ENCODE data around the gene HGF. TPM values are rescaled to one million over a fixed set of nuclear protein-coding genes. Genes with fewer than 3 reads are reported as not detected.

HGF gene
- total RNA-seq, 4 donors from 2014 or later, result 5.0 to 13.4 (median 5.6) TPM

DNA sequence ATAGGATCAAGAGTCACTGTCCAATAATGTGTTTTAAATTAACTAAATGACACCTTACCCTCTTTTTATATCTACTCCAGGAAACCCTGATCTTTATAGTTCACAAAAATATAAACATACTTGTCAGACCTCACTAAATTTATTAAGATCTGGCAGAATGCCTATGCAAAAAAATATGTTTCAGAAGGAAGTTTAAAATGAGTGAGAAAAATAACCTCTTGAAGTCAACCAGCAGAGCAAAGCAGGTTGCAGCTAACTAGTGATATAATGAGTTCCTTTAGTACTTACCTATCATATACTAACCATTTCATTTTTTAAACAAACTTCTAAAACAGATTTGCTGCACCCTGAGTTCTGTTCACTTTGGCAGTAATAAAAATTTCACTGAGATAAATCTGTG, 14.0 kb upstream of the HGF start:
- H3K27ac ChIP-seq (replicated peaks in 1 of 4), result no peak overlapping the region
- H3K4me1 ChIP-seq, result peaks cover 0 to 5% (median 0%) of the 10 kb centered on the region in 4 donors
- intact Hi-C loops (cut with DNase I), result no loop called here
- H3K4me3 ChIP-seq, result no peak overlapping the region
- no peaks in the 10 kb centered on the region for H3K36me3 ChIP-seq
- H3K27me3 ChIP-seq, result no peaks in the 10 kb centered on the region
- H3K9me3 ChIP-seq, result no peaks in the 10 kb centered on the region
- no peak for DNase-seq (ENCODE audit: extremely low spot score)
- TF ChIP-seq POLR2A (IDR thresholded peaks at IDR 0.05; ENCODE audit: low read depth) (no peak), POLR2AphosphoS5 (IDR thresholded peaks at IDR 0.05) (no peak), EP300 (IDR thresholded peaks at IDR 0.05) (no peak)
- TF ChIP-seq, protein P1, sequence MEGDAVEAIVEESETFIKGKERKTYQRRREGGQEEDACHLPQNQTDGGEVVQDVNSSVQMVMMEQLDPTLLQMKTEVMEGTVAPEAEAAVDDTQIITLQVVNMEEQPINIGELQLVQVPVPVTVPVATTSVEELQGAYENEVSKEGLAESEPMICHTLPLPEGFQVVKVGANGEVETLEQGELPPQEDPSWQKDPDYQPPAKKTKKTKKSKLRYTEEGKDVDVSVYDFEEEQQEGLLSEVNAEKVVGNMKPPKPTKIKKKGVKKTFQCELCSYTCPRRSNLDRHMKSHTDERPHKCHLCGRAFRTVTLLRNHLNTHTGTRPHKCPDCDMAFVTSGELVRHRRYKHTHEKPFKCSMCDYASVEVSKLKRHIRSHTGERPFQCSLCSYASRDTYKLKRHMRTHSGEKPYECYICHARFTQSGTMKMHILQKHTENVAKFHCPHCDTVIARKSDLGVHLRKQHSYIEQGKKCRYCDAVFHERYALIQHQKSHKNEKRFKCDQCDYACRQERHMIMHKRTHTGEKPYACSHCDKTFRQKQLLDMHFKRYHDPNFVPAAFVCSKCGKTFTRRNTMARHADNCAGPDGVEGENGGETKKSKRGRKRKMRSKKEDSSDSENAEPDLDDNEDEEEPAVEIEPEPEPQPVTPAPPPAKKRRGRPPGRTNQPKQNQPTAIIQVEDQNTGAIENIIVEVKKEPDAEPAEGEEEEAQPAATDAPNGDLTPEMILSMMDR (IDR thresholded peaks at IDR 0.05), result no peak

DNA sequence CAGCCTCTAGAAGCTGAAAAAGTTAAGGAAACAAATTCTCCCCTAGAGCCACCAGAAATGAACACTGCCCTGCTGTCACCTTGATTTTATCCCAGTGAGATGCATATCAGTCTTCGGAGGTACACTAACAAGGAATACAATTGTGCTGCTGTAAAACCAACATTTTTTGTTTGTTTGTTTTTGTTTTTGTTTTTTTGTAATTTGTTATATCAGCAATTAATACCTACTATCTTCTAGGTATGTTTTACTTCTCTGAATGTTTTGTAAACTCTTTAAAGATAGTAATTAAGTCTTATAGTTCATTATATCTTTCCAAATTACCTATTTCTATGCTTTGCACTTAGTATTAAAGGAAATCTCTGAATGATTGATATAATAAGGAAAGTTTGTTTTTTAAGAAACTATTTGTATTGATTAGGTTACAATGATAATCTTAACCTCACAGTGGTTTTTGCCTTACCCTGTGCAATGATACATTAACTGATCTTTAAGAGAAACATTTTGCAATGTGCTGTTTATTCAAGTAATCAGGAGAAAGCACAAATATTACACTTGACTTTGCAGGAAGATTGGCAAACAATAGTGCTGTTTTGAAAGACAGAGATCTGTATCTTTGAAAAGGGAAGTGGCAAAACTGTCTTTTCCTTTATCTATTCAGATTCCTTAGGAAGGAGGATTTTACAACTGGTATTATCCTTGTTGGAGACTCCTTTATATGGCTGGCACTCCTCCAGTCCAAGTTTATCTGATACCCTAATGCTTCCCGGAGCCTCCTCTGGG, 11.3 kb upstream of the HGF start:
- WGBS, result 76% methylated on average over 2 of the region's 2 CpGs
- DNase-seq (ENCODE audit: extremely low spot score), result no peak
- Histone ChIP-seq H3K9me3 (no peaks in the 10 kb centered on the region), H3K36me3 (no peaks in the 10 kb centered on the region), H3K4me1 (peaks cover 0 to 5% (median 0%) of the 10 kb centered on the region in 4 donors), H3K4me3 (no peak overlapping the region), H3K27ac (replicated peaks in 1 of 4) (no peak overlapping the region), H3K27me3 (no peaks in the 10 kb centered on the region)
- TF ChIP-seq, protein P1 (IDR thresholded peaks at IDR 0.05), result no peak
- no peak for TF ChIP-seq POLR2AphosphoS5 (IDR thresholded peaks at IDR 0.05)
- TF ChIP-seq POLR2A (IDR thresholded peaks at IDR 0.05; ENCODE audit: low read depth), result no peak
- no peak for TF ChIP-seq EP300 (IDR thresholded peaks at IDR 0.05)
- intact Hi-C loops (cut with DNase I), result no loop called here

DNA sequence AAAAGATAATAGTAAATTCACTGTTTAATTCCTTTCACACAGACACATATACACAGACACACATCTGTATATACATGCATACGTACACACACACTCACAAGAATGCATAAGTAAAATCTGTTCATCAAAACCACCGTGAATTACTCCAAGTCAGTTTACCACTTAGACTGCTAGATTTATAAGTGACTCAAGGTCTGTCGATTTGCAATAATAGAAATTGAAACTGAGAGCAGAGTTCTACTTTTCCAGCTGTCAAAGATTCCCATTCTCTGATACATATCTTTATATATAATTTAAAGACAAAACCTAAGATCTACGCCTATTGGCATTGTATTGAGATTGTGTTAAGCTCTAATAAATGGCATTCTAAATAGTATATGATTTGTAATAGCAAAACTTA, 9.9 kb upstream of the HGF start:
- DNase-seq (ENCODE audit: extremely low spot score), result no peak
- Histone ChIP-seq H3K27me3 (no peaks in the 10 kb centered on the region), H3K36me3 (no peaks in the 10 kb centered on the region), H3K27ac (replicated peaks in 1 of 4) (no peak overlapping the region), H3K4me1 (peaks cover 0 to 5% (median 0%) of the 10 kb centered on the region in 4 donors), H3K4me3 (no peak overlapping the region), H3K9me3 (no peaks in the 10 kb centered on the region)
- intact Hi-C loops (cut with DNase I), result loop anchor here (10.0 kb wide), 1 partner anchor 275 kb away; no protein-coding TSS in a partner anchor
- 86% methylated on average over 4 of the region's 4 CpGs for WGBS
- TF ChIP-seq POLR2A (IDR thresholded peaks at IDR 0.05; ENCODE audit: low read depth), result no peak
- TF ChIP-seq POLR2AphosphoS5 (IDR thresholded peaks at IDR 0.05), result no peak
- no peak for TF ChIP-seq EP300 (IDR thresholded peaks at IDR 0.05)
- TF ChIP-seq, protein P1 (IDR thresholded peaks at IDR 0.05), result no peak

DNA sequence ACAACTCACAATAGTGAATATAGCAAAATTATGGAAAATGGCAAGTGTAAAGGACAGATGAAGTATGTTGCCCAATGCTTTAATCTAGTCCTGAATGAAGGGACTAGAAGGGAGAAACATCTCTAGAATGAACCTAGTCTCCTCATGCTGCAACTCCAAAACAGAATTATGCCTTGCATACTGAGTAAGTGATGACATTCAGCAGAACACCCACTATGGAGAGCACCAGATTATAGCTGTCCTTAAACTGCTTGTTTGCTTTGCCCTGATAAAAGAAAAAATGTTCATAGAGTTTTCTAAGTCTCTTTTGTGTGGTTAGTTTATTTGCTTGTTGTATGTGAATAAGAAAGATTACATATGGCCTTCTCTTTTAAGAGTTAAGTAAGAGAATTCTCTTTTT, 7.8 kb upstream of the HGF start:
- H3K36me3 ChIP-seq, result no peaks in the 10 kb centered on the region
- no peaks in the 10 kb centered on the region for H3K9me3 ChIP-seq
- no peaks in the 10 kb centered on the region for H3K4me1 ChIP-seq
- intact Hi-C loops (cut with DNase I), result loop anchor here (10.0 kb wide), 1 partner anchor 273 kb away; no protein-coding TSS in a partner anchor
- H3K27ac ChIP-seq (replicated peaks in 1 of 4), result no peak overlapping the region
- H3K27me3 ChIP-seq, result no peaks in the 10 kb centered on the region
- TF ChIP-seq, protein P1 (IDR thresholded peaks at IDR 0.05), result no peak
- no peak for TF ChIP-seq POLR2A (IDR thresholded peaks at IDR 0.05; ENCODE audit: low read depth)
- no peak for TF ChIP-seq POLR2AphosphoS5 (IDR thresholded peaks at IDR 0.05)
- TF ChIP-seq EP300 (IDR thresholded peaks at IDR 0.05), result no peak
- no peak overlapping the region for H3K4me3 ChIP-seq
- no peak for DNase-seq (ENCODE audit: extremely low spot score)
